ENCODE data around the gene PHC2. TPM values are rescaled to one million over a fixed set of nuclear protein-coding genes. Genes with fewer than 3 reads are reported as not detected.

Gene PHC2
- total RNA-seq, 1 donor from 2014 or later: 144 TPM

GRCh38 chr1:33353531-33353930 lies 77.4 kb downstream of the PHC2 start:
- no peak for DNase-seq (ENCODE audit: extremely low read depth, low read depth, low spot score)

- DNase-seq (ENCODE audit: extremely low read depth, low read depth, low spot score): no peak
Observed at GRCh38 chr1:33351281-33351660, 79.6 kb downstream of the PHC2 start.

GRCh38 chr1:33350611-33351280 lies 80.1 kb downstream of the PHC2 start:
- no peak for DNase-seq (ENCODE audit: extremely low read depth, low read depth, low spot score)

GRCh38 chr1:33349778-33350610 lies 80.9 kb downstream of the PHC2 start:
- DNase-seq (ENCODE audit: extremely low read depth, low read depth, low spot score): no peak

GRCh38 chr1:33349081-33349759 lies 81.7 kb downstream of the PHC2 start:
- DNase-seq (ENCODE audit: extremely low read depth, low read depth, low spot score): no peak

GRCh38 chr1:33348676-33349080 lies 82.2 kb downstream of the PHC2 start:
- no peak for DNase-seq (ENCODE audit: extremely low read depth, low read depth, low spot score)

- no peak for DNase-seq (ENCODE audit: extremely low read depth, low read depth, low spot score)
Observed at GRCh38 chr1:33348194-33348593, 82.7 kb downstream of the PHC2 start.

GRCh38 chr1:33347650-33347992 lies 83.3 kb downstream of the PHC2 start:
- no peak for DNase-seq (ENCODE audit: extremely low read depth, low read depth, low spot score)

- peak; percentile 74 for DNase-seq (ENCODE audit: extremely low read depth, low read depth, low spot score)
Observed at GRCh38 chr1:33346927-33347649, 83.8 kb downstream of the PHC2 start.

- DNase-seq (ENCODE audit: extremely low read depth, low read depth, low spot score): no peak
Observed at GRCh38 chr1:33346533-33346926, 84.4 kb downstream of the PHC2 start.

- DNase-seq (ENCODE audit: extremely low read depth, low read depth, low spot score): no peak
Observed at GRCh38 chr1:33344896-33345560, 85.9 kb downstream of the PHC2 start.

GRCh38 chr1:33343539-33343938 lies 87.4 kb downstream of the PHC2 start:
- DNase-seq (ENCODE audit: extremely low read depth, low read depth, low spot score): no peak

- peak; percentile 71 for DNase-seq (ENCODE audit: extremely low read depth, low read depth, low spot score)
Observed at GRCh38 chr1:33342041-33342723, 88.7 kb downstream of the PHC2 start.

- no peak for DNase-seq (ENCODE audit: extremely low read depth, low read depth, low spot score)
Observed at GRCh38 chr1:33341190-33341589, 89.7 kb downstream of the PHC2 start.

GRCh38 chr1:33339413-33339812 lies 91.5 kb downstream of the PHC2 start:
- no peak for DNase-seq (ENCODE audit: extremely low read depth, low read depth, low spot score)

GRCh38 chr1:33338440-33339211 lies 92.3 kb downstream of the PHC2 start:
- DNase-seq (ENCODE audit: extremely low read depth, low read depth, low spot score): no peak

- no peak for DNase-seq (ENCODE audit: extremely low read depth, low read depth, low spot score)
Observed at GRCh38 chr1:33338048-33338439, 92.9 kb downstream of the PHC2 start.

- DNase-seq (ENCODE audit: extremely low read depth, low read depth, low spot score): no peak
Observed at GRCh38 chr1:33337441-33337840, 93.5 kb downstream of the PHC2 start.

- no peak for DNase-seq (ENCODE audit: extremely low read depth, low read depth, low spot score)
Observed at GRCh38 chr1:33336580-33336979, 94.3 kb downstream of the PHC2 start.

Measured in glomerular endothelial cell (primary cell).